NOMO-1 (cell line): Measurements from ENCODE around the gene NLRC5.
"Not testable (repeated sequence)": the region's sequence is repeated elsewhere in the genome, so short reads cannot be mapped to it uniquely, and the experiment has no call there.

Source experiments
- DNase-seq, 2 experiments: peaks; one replicate each; lab custom pipeline; 2025; ENCODE audit not compliant: unreplicated experiment in 2 of 2; lab: John Stamatoyannopoulos, UW

The NLRC5 gene

DNA sequence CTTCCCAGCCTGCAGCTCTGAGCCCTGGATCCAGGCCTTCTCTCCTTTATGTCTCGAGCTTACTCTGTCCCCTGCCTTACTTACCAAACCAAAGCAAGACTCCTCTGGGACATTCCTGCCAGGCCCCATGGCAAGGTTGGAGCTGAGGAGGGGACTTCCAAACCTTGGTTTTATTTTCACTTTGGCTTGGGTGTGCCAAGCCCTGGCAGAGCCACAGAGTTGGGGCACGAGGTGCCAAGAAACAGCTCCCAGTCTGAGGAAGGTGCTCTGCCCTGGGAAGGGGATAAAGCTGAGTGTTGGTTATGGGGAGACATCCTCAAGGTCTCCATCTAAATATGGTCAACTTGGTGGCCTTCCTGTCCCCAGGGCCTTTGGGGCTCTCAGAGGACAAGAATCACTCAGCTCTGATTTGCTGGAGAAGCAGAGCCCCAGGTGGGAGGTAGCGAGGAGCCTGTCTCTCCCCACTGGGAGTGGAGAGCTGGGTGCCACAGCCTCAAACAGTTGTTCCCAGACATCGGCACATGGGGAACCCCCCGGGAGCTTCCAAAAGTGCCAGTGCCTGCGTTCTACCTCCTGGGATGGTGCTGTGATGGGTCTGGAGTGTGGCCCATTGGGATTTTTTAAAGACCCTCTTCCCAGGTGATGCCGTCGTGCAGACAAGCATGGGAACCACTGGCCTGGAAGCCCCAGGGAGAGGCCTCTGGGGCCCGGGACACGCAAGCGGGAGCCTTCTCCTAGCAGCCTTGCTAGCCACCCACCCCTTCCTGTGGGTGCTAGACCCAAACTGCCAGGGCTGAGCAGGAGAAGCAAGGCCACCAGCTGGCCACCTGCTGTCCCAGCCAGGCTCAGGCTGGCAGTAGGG lies 10.3 kb downstream of the NLRC5 start:
- no peak for DNase-seq

- no peak for DNase-seq
These were observed 11.1 kb downstream of the NLRC5 start for GRCh38 chr16:57000271-57001025.

DNA sequence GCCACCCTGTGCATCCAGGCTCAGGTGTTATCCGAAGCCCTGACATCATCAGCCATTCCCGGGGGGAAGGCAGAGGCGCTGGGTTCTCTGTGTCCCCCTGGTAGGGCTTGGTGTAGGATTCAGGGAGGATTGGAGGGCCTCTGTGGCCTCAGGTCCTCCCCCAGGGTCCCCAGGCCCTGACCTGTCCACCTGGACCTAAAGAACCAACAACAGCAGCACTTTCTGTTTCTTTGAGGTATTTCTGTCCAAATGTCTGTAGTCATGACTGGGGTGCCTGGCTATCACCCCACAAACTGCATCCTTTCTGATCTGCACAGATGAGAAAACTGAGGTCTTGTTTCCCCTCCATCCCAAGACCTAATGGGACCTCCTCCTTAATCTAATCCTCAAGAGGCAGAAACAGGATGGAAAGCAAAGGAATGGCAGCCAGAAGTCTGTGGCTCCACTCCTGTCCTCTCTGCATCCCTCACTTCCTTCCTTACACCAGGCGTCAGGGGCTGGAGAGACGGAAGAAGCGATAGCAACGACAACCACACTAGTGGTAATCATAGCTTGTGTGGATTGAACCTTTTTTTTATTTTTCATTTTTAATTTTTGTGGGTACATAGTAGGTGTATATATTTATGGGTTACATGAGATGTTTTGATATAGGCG lies 11.8 kb downstream of the NLRC5 start:
- DNase-seq = no peak

DNA sequence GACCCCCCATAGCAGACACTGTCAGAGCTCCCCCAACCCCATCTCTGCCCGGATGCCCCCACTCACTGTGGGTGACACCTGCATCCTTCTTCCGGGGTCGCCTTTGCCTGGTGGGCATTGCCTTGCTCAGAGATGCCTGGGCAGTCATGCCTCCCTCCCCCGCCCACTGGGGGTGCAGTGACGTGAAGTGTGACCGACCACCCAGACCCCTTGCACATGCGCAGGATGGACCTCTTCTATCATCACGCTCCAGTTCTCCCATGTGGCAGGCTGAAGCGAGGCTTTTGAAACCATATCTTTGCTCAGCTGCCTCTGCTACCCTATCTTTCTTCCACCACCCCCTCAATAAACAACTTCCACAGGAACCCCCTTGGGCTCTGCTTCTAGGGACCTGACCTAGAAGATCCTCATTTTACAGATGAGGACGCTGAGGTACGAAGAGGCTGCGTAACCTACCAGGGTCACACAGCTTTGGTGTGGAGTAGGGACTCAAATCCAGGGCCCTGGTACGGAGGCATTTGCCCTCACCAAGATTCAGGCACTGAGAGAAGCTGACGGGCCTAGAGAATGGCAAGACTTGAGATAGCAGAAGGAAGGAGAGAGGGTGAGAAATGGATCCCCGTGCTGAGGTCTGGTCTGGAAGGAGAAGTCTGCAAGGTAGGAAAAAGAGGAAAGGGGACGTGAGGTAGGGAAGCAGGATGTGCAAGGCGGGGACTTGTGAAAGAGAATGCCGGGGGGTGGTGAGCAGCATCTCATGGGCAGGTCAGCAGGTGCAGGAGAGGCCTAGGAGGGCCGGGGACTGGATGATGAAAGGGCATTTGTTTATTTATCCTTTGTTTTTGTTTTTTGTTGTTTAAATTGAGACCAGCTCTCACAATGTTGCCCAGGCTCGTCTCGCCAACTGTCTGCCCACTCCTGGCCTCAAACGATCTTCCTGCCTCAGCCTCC lies 14.4 kb downstream of the NLRC5 start:
- DNase-seq = no peak

DNA sequence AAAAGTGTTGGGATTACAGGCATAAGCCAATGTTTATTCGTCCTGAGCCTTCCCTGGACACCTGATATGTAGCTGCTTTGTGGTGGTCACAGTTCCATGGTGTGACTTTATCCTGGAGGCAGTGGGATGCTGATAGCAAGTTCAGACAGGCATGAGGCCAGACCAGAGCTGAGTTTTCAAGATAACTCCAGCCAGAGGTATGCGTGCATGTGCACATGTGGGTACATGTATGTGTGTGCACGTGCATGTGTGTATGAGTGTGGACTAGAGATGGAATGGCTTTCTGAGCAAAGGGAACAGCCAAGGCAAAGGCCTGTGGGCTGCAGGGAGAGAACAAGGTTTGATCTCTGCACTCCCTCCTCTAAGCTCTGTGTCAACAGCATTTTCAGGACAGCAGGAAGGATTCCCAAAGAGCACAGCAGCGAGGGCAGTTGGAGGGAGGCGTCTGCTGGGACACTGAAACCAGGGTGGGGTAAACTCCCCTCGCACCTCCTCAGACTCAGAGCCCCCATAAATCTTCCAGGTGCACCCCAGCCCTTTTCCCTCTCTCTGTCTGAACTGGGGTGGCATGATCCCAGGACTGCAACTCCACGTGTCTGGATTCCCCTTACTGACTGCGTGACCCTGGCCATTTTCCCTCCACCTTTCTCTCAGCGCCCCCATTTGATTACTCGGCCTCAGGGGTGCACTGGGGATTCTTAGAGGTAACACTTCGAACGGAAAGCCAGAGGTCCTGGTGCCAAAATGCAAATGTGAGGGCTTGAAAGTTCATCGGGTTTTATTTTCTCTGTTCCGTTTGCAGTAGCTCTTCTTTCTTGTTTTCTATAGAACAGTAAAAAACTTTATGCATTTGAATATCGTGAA lies 15.3 kb downstream of the NLRC5 start:
- DNase-seq = no peak

DNA sequence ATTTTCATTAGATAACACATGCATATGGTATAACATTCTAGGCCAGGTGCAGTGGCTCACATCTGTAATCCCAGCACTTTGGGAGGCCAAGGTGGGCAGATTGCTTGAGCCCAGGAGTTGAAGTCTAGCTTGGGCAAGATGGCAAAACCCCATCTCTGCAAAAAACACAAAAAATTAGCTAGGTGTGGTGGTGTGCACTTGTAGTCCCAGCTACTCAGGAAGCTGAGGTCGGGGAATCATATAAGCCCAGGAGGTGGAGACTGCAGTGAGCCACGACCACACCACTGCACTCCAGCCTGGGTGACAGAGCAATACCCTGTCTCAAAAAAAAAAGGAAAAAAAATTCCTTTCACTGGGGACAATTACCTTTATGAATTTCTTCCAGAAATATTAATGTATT lies 16.2 kb downstream of the NLRC5 start:
- not testable (repeated sequence) for DNase-seq

DNA sequence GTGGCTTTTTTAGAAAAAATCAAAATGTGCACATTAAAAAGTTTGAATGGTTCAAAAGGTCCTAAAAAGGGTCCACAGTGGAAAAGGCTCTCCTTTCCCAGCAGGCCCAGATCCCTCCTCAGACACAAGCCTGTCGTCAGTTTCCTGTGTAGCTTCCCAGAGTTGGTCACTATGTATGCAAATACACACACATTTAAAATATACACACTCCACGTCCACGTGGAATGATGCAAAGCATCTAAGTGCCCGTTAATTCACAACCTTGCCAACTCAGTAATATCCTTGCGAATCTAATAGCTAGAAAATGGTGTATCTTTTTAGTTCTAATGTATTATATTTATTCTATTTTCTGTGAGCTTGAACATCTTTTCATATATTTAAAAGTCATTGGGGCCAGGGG lies 17.7 kb downstream of the NLRC5 start:
- no peak for DNase-seq

DNA sequence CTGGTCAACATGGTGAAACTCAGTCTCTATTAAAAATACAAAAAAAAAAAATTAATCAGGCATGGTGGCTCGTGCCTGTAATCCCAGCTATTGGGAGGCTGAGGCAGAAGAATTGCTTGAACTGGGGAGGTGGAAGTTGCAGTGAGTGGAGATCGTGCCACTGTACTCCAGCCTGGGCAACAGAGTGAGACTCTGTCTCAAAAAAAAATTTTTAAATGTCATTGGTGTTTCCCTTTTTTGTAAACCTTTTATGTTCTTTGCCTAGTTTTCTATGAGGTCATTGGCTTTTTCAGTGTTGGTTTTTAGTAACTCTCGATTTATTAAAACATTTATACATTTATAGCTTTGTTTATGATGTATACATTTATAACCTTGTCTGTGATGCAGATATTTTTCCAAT lies 18.2 kb downstream of the NLRC5 start:
- no peak for DNase-seq

- DNase-seq = no peak
These were observed 19.1 kb downstream of the NLRC5 start for GRCh38 chr16:57008440-57008839.

GRCh38 chr16:57009643-57010170 lies 20.4 kb downstream of the NLRC5 start:
- no peak for DNase-seq

- no peak for DNase-seq
These were observed 23.0 kb downstream of the NLRC5 start for GRCh38 chr16:57012353-57012752.

DNA sequence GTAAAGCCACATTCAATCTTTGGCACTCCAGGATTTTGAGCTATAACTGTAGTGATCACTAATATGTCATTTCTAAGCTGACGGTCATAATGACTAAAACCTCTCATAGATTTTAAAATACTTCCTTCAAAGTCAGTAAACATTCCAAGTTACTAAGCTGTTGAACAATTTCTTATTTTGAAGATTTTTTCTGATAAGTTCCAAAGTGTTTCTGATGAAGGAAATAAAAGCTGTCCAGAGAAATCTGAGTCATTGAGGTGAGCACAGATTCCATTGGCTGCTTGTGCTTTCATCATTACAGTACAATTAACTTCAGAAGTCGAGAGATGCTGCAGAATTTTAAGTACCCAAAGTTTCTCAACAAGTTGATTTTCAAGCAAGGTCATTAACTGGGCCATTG lies 23.9 kb downstream of the NLRC5 start:
- no peak for DNase-seq

DNA sequence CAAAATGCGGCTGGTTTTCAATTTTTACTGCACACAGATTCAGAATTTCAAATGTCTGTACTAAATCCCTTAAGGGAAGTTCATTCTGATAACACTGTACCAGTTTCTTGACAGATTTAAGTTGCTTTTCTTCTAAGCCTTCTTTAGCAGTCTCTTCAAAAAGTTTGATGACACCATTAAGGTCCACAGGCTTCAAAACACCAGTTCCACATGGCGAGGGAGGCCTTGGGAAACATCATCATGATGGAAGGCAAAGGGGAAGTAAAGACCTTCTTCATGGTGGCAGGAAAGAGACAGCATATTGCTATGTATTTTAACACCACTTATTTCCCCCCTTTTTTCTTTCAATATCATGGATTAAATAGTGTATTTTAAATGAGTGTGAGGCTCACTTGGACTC lies 24.5 kb downstream of the NLRC5 start:
- peak in 1 of 2 experiments; percentile 3 for DNase-seq

DNA sequence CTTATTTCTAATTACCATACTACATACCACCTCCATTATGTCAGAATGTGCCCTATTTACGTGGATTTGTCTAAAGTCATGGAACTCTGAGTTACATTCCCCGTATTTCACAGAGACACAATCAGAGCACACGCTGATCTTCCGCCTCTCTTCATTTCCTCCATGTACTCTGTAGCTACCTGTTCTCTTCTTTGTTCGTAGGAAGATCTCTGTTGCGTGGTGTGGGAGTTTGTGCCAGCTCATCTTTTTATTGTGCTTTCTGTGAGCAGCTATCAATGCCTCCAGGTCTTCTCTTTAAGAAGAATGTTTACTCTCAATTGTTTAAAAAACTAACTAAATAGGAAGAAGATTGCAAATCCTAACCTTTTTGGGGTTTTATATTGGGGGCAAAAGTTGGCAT lies 26.9 kb downstream of the NLRC5 start:
- DNase-seq = no peak

DNA sequence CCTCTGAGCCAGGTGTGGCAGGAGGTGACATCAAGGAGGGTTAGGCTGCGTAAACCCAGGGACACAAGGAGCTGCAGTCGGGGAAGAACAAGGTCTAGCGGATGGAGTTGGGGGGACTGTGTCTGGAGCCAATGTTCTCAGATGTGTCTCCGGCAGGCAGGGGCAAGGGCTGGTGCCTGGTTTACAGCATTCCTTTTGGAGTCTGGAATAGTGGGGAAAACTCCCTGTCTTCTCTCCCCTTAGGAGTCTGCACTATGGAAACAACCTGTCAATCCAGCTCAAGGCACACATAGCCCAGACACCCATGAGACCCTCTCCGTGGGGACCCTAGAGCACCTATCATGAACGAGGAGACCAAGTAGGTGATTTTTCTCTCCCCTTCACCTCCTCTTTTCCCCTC lies 27.5 kb downstream of the NLRC5 start:
- no peak for DNase-seq

- no peak for DNase-seq
These were observed 27.9 kb downstream of the NLRC5 start for GRCh38 chr16:57017251-57017650.

DNA sequence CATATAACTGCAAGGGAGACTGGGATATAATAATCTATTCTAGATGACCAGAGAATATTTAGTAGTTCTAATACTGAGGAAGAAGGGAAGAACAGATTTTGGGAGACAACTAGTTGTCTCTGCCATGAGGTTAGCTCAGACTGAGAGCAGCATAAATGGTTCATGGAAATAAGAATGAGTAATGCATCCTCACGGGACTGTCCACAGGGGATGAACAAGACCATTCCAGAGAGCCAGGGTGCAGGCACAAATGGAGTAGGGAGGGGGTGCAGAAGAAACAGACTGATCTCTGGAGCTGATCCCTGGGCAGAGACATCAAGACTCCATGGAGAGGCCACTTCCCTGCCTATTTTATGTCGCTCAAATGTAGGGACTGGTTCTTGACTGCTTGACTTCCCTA lies 30.4 kb downstream of the NLRC5 start:
- no peak for DNase-seq

- DNase-seq = no peak
These were observed 31.3 kb downstream of the NLRC5 start for GRCh38 chr16:57020651-57021050.

DNA sequence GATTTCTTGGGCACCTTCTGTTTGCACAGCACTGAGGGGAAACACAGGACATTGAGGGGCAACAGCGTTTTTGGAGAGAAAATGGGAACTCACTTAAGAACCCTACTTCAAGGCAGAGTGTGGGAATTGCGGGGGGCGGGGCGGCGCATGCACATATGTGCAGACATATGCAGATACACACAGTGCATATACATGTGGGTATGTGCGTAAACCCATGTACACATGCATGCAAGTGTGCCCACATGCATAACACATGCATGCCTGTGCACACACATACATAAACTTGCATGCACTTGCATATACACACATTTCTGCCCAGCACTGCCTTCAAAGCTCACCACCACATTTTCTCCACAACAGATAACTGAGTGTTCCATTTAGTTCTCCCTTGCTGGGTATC lies 32.4 kb downstream of the NLRC5 start:
- DNase-seq = no peak
